Measurements from ENCODE around the gene MMEL1. TPM values are rescaled to one million over a fixed set of nuclear protein-coding genes. Genes with fewer than 3 reads are reported as not detected.

MMEL1 gene
- total and polyA plus RNA-seq, 11 donors: 0.30 to 2.6 (median 0.97) TPM; not detected in 5

DNA sequence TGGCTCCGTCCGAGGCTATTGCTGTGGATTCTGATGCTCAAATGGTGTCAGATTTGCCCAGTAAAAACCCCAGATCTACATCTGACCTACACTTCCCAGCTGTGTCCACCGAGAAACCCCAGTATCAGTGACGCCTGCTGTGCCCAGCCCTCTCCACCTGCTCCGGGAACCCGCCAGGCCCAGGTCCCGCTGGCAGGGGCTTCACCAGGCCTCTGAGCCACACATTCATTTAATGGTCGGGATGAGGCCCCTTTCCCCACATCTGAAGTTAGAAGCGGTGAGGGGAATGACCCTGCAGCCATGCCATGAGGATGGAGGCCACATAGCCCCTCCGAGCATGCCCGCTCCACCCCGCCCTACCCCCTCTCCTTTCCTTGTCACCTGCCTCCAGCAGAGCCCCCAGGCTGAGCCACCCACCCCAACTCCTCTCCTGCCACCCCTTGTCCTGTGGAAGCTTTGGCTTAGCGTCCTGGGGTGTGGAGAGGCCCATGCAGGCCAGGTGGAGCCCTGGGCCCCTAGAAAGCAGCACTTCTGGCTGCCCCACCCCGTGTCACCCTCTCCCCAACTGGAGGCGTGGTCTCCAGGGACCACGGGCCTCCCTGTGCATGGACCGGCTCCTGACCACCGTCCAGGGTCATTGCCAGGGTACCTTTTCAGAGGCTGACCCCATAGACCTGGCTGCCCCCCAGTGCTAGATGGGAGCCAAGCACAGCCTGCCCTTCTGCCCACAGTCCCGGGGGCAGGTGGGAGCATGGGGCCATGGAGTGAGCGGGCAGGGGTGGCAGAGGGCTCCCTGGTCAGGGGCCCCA, 68.6 kb downstream of the MMEL1 start:
- Histone ChIP-seq H3K9me3 (no peaks in the 10 kb centered on the region), H3K4me3 (no peak overlapping the region), H3K27me3 (peaks cover 0 to 13% (median 0%) of the 10 kb centered on the region in 9 donors), H3K36me3 (peaks cover 0 to 47% (median 17%) of the 10 kb centered on the region in 9 donors), H3K27ac (no peak overlapping the region), H3K4me1 (peaks cover 0 to 5% (median 0%) of the 10 kb centered on the region in 12 donors)
- 79 to 89% (median 85%) methylated on average over 17 to 20 of the region's 20 CpGs for WGBS, 4 donors
- DNase-seq (no peak), ATAC-seq (no peak)
- no peak for TF ChIP-seq POLR2A (IDR thresholded peaks at IDR 0.05)
- TF ChIP-seq, protein P1, sequence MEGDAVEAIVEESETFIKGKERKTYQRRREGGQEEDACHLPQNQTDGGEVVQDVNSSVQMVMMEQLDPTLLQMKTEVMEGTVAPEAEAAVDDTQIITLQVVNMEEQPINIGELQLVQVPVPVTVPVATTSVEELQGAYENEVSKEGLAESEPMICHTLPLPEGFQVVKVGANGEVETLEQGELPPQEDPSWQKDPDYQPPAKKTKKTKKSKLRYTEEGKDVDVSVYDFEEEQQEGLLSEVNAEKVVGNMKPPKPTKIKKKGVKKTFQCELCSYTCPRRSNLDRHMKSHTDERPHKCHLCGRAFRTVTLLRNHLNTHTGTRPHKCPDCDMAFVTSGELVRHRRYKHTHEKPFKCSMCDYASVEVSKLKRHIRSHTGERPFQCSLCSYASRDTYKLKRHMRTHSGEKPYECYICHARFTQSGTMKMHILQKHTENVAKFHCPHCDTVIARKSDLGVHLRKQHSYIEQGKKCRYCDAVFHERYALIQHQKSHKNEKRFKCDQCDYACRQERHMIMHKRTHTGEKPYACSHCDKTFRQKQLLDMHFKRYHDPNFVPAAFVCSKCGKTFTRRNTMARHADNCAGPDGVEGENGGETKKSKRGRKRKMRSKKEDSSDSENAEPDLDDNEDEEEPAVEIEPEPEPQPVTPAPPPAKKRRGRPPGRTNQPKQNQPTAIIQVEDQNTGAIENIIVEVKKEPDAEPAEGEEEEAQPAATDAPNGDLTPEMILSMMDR (IDR thresholded peaks at IDR 0.05): no peak
- intact Hi-C loops (cut with DNase I): no loop called here

DNA sequence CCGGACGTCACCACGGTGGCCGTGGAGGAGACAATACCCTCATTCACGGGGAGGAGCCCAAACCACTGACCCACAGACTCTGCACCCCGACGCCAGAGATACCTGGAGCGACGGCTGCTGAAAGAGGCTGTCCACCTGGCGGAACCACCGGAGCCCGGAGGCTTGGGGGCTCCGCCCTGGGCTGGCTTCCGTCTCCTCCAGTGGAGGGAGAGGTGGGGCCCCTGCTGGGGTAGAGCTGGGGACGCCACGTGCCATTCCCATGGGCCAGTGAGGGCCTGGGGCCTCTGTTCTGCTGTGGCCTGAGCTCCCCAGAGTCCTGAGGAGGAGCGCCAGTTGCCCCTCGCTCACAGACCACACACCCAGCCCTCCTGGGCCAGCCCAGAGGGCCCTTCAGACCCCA, 69.6 kb downstream of the MMEL1 start:
- intact Hi-C loops (cut with DNase I): no loop called here
- no peak for ATAC-seq
- H3K27me3 ChIP-seq: peaks cover 0 to 13% (median 0%) of the 10 kb centered on the region in 9 donors
- DNase-seq: no peak
- H3K4me3 ChIP-seq: no peak overlapping the region
- no peak overlapping the region for H3K27ac ChIP-seq
- H3K4me1 ChIP-seq: peaks cover 0 to 12% (median 0%) of the 10 kb centered on the region in 12 donors
- peaks cover 0 to 57% (median 21%) of the 10 kb centered on the region in 9 donors for H3K36me3 ChIP-seq
- no peak for TF ChIP-seq POLR2A (IDR thresholded peaks at IDR 0.05)
- TF ChIP-seq, protein P1 (IDR thresholded peaks at IDR 0.05): no peak
- 83 to 91% (median 88%) methylated on average over 15 to 18 of the region's 18 CpGs for WGBS, 4 donors
- H3K9me3 ChIP-seq: no peaks in the 10 kb centered on the region

- H3K4me1 ChIP-seq: peaks cover 0 to 22% (median 9%) of the 10 kb centered on the region in 12 donors
- no peak for TF ChIP-seq POLR2A (IDR thresholded peaks at IDR 0.05)
- TF ChIP-seq, protein P1 (IDR thresholded peaks at IDR 0.05): peak in 11 of 12 donors; percentile 8 to 53 (median 28)
- intact Hi-C loops (cut with DNase I): no loop called here
- WGBS, 4 donors: 89 to 94% (median 92%) methylated on average over 14 to 24 of the region's 24 CpGs
- no peaks in the 10 kb centered on the region for H3K9me3 ChIP-seq
- H3K36me3 ChIP-seq: peaks cover 0 to 64% (median 21%) of the 10 kb centered on the region in 9 donors
- ATAC-seq: no peak
- H3K27ac ChIP-seq: no peak overlapping the region
- no peak for DNase-seq
- no peak overlapping the region for H3K4me3 ChIP-seq
- peaks cover 0 to 10% (median 0%) of the 10 kb centered on the region in 9 donors for H3K27me3 ChIP-seq
Observed at GRCh38 chr1:2561898-2562895, 70.6 kb downstream of the MMEL1 start.

Measured in heart left ventricle (tissue), 16 donors.